Trophoblast cell (in vitro differentiated cells and primary cell): ENCODE data around the gene CTBP2.
"Not testable (repeated sequence)": the region's sequence is repeated elsewhere in the genome, so short reads cannot be mapped to it uniquely, and the experiment has no call there.

ENCODE experiments used
- DNase-seq, 2 donors: peaks; one replicate each; pipeline ENCODE4 v3.0.0-alpha.2; 2016
- H2AFZ ChIP-seq: 2 replicates; pipeline ENCODE4 v1.6.1; 2013; ENCODE audit warnings: low read length, moderate library complexity, mild to moderate bottlenecking; ENCODE audit not compliant: insufficient read depth, poor library complexity
- H2AK5ac ChIP-seq: 2 replicates; pipeline ENCODE4 v1.6.1; 2013; ENCODE audit warnings: mild to moderate bottlenecking, low read length
- H2BK120ac ChIP-seq: 2 replicates; pipeline ENCODE4 v1.6.1; 2013; ENCODE audit warnings: low read length, mild to moderate bottlenecking, moderate library complexity; ENCODE audit not compliant: insufficient read depth, poor library complexity
- H2BK12ac ChIP-seq: 2 replicates; pipeline ENCODE4 v1.6.1; 2013; ENCODE audit warnings: mild to moderate bottlenecking, low read length, moderate library complexity
- H2BK5ac ChIP-seq: 2 replicates; pipeline ENCODE4 v1.6.1; 2013; ENCODE audit warnings: low read length, low read depth, moderate library complexity, mild to moderate bottlenecking; ENCODE audit not compliant: poor library complexity
- H3K14ac ChIP-seq: 2 replicates; pipeline ENCODE4 v1.6.1; 2013; ENCODE audit warnings: mild to moderate bottlenecking, low read length
- H3K18ac ChIP-seq: 2 replicates; pipeline ENCODE4 v1.6.1; 2013; ENCODE audit warnings: mild to moderate bottlenecking, low read length
- H3K23ac ChIP-seq: 2 replicates; pipeline ENCODE4 v1.6.1; 2013; ENCODE audit warnings: low read length
- H3K27ac ChIP-seq: 2 replicates; pipeline ENCODE4 v1.5.1; 2013; ENCODE audit warnings: low read depth, mild to moderate bottlenecking, inconsistent platforms, low read length, moderate library complexity
- H3K27me3 ChIP-seq: 2 replicates; pipeline ENCODE4 v1.6.1; 2013; ENCODE audit warnings: inconsistent platforms, mild to moderate bottlenecking, low read length, moderate library complexity; ENCODE audit not compliant: insufficient read depth
- H3K36me3 ChIP-seq, 2 experiments: 1 replicate in 1 of 2; 2 replicates in 1 of 2; pipeline ENCODE4 v1.6.1; 2013; ENCODE audit warnings: low read length in 2 of 2, mild to moderate bottlenecking in 2 of 2, moderate library complexity in 1 of 2; ENCODE audit not compliant: insufficient read depth in 2 of 2, control insufficient read depth in 1 of 2
- H3K4ac ChIP-seq: 2 replicates; pipeline ENCODE4 v1.6.1; 2013; ENCODE audit warnings: low read depth, mild to moderate bottlenecking, low read length, moderate library complexity
- H3K4me1 ChIP-seq, 2 experiments: 1 replicate in 1 of 2; 2 replicates in 1 of 2; pipeline ENCODE4 v1.6.1; 2013; ENCODE audit warnings: low read length in 2 of 2, mild to moderate bottlenecking in 2 of 2, moderate library complexity in 1 of 2; ENCODE audit not compliant: insufficient read depth in 2 of 2, control insufficient read depth in 1 of 2
- H3K4me2 ChIP-seq: 2 replicates; pipeline ENCODE4 v1.6.1; 2013; ENCODE audit warnings: inconsistent platforms, mild to moderate bottlenecking, low read length, moderate library complexity
- H3K4me3 ChIP-seq: 2 replicates; pipeline ENCODE4 v1.5.1; 2013; ENCODE audit warnings: mild to moderate bottlenecking, low read depth, low read length, inconsistent platforms
- H3K79me1 ChIP-seq: one replicate; pipeline ENCODE4 v1.6.1; 2013; ENCODE audit warnings: low read length
- H3K79me2 ChIP-seq: 2 replicates; pipeline ENCODE4 v1.6.1; 2013; ENCODE audit warnings: low read length, mild to moderate bottlenecking; ENCODE audit not compliant: control insufficient read depth, insufficient read depth, poor library complexity
- H3K9ac ChIP-seq: 2 replicates; pipeline ENCODE4 v1.6.1; 2013; ENCODE audit warnings: mild to moderate bottlenecking, low read length
- H3K9me3 ChIP-seq: 2 replicates; pipeline ENCODE4 v1.6.1; 2013; ENCODE audit warnings: low read depth, mild to moderate bottlenecking, control low read depth, inconsistent platforms, low read length; ENCODE audit not compliant: insufficient read depth
- H4K12ac ChIP-seq: 2 replicates; pipeline ENCODE4 v1.6.1; 2013; ENCODE audit warnings: low read depth, mild to moderate bottlenecking, low read length, moderate library complexity
- H4K8ac ChIP-seq: 2 replicates; pipeline ENCODE4 v1.6.1; 2013; ENCODE audit warnings: low read depth, mild to moderate bottlenecking, low read length, moderate library complexity
- H4K91ac ChIP-seq: one replicate; pipeline ENCODE4 v1.6.1; 2013; ENCODE audit warnings: low read depth, mild to moderate bottlenecking, low read length, moderate library complexity
- WGBS: extraction: QIAGEN DNeasy Blood & Tissue Kit; methylation state at CpG from one replicate; pipeline ENCODE4 v1.1.7; 2013; ENCODE audit warnings: missing lambda C conversion rate; ENCODE audit not compliant: insufficient read length, insufficient coverage; ENCODE audit errors: extremely low coverage; 5-methylcytosine and 5-hydroxymethylcytosine counted together

The CTBP2 gene

GRCh38 chr10:124990671-124991625, 169.4 kb downstream of the CTBP2 start:
- Histone ChIP-seq H3K79me1 (no peaks in the 10 kb centered on the region), H2AK5ac (no peak overlapping the region), H4K8ac (no peak overlapping the region), H3K23ac (no peak overlapping the region), H4K12ac (no peak overlapping the region), H3K27ac (no peak overlapping the region), H3K79me2 (no peaks in the 10 kb centered on the region), H3K27me3 (no peaks in the 10 kb centered on the region), H2BK12ac (no peak overlapping the region), H3K18ac (no peak overlapping the region), H3K4ac (no peak overlapping the region), H3K36me3 (peaks cover 54 to 64% of the 10 kb centered on the region in 2 experiments), H2AFZ (no peak overlapping the region), H3K14ac (no peak overlapping the region), H3K9me3 (peaks cover 3% of the 10 kb centered on the region), H3K4me2 (no peak overlapping the region), H3K4me1 (no peaks in the 10 kb centered on the region), H3K9ac (no peak overlapping the region), H3K4me3 (no peak overlapping the region), H2BK5ac (no peak overlapping the region), H4K91ac (no peak overlapping the region), H2BK120ac (no peak overlapping the region)
- WGBS, result no CpG with 5 or more reads among the region's 14 CpGs
- DNase-seq, result no peak

GRCh38 chr10:124989526-124989925, 170.8 kb downstream of the CTBP2 start:
- no peak overlapping the region for H3K4me3 ChIP-seq
- no CpG with 5 or more reads among the region's 10 CpGs for WGBS

GRCh38 chr10:124988753-124989152, 171.6 kb downstream of the CTBP2 start:
- H3K4me3 ChIP-seq, H4K91ac ChIP-seq, H3K23ac ChIP-seq, H3K9me3 ChIP-seq, H2BK12ac ChIP-seq, H2BK120ac ChIP-seq, H3K9ac ChIP-seq, H3K14ac ChIP-seq, H3K79me1 ChIP-seq, H2AFZ ChIP-seq, DNase-seq, H2AK5ac ChIP-seq, H2BK5ac ChIP-seq, H3K27ac ChIP-seq, H3K27me3 ChIP-seq, H3K18ac ChIP-seq, H4K12ac ChIP-seq, H3K79me2 ChIP-seq, H3K4me2 ChIP-seq, H4K8ac ChIP-seq, H3K4me1 ChIP-seq, H3K4ac ChIP-seq: not testable (repeated sequence)
- H3K36me3 ChIP-seq, result peaks cover 41 to 55% of the 10 kb centered on the region in 2 experiments
- WGBS, result no CpG with 5 or more reads among the region's 4 CpGs

More at GRCh38 chr10:124989526-124989925, 170.8 kb downstream of the CTBP2 start:
- DNase-seq, result peak in 1 of 2 donors; percentile 21
- peaks cover 46 to 58% of the 10 kb centered on the region in 2 experiments for H3K36me3 ChIP-seq
- H3K18ac ChIP-seq, result no peak overlapping the region
- H4K12ac ChIP-seq, result no peak overlapping the region
- no peak overlapping the region for H3K9ac ChIP-seq
- no peak overlapping the region for H2BK5ac ChIP-seq
- H3K27me3 ChIP-seq, result no peaks in the 10 kb centered on the region
- no peak overlapping the region for H4K8ac ChIP-seq
- H3K4me1 ChIP-seq, result no peaks in the 10 kb centered on the region
- H3K27ac ChIP-seq, result no peak overlapping the region
- no peak overlapping the region for H3K4ac ChIP-seq
- H4K91ac ChIP-seq, result no peak overlapping the region
- no peak overlapping the region for H2AFZ ChIP-seq
- H2AK5ac ChIP-seq, result no peak overlapping the region
- H3K79me2 ChIP-seq, result no peaks in the 10 kb centered on the region
- no peaks in the 10 kb centered on the region for H3K79me1 ChIP-seq
- H3K23ac ChIP-seq, result no peak overlapping the region
- H2BK12ac ChIP-seq, result no peak overlapping the region
- no peak overlapping the region for H3K4me2 ChIP-seq
- H2BK120ac ChIP-seq, result no peak overlapping the region
- H3K9me3 ChIP-seq, result peaks cover 2% of the 10 kb centered on the region
- no peak overlapping the region for H3K14ac ChIP-seq

- Histone ChIP-seq H3K4me2 (no peak overlapping the region), H3K14ac (no peak overlapping the region), H2AFZ (no peak overlapping the region), H3K4ac (no peak overlapping the region), H4K91ac (no peak overlapping the region), H3K27me3 (no peaks in the 10 kb centered on the region), H4K8ac (no peak overlapping the region), H3K27ac (no peak overlapping the region), H2BK5ac (no peak overlapping the region), H3K79me2 (no peaks in the 10 kb centered on the region), H3K9me3 (peaks cover 2% of the 10 kb centered on the region), H3K4me3 (no peak overlapping the region), H3K18ac (no peak overlapping the region), H3K79me1 (no peaks in the 10 kb centered on the region), H2AK5ac (no peak overlapping the region), H2BK120ac (no peak overlapping the region), H3K36me3 (peaks cover 36 to 49% of the 10 kb centered on the region in 2 experiments), H3K9ac (no peak overlapping the region), H2BK12ac (no peak overlapping the region), H3K4me1 (no peaks in the 10 kb centered on the region), H4K12ac (no peak overlapping the region), H3K23ac (no peak overlapping the region)
- WGBS, result no CpG with 5 or more reads among the region's 1 CpG
- DNase-seq, result no peak
Observed at GRCh38 chr10:124987788-124988187, 172.6 kb downstream of the CTBP2 start.
